ENCODE data around the gene SSB.
"Not testable (repeated sequence)": the region's sequence is repeated elsewhere in the genome, so short reads cannot be mapped to it uniquely, and the experiment has no call there.

Gene SSB

GRCh38 chr2:169838743-169839489, 40.2 kb downstream of the SSB start:
- no peak for DNase-seq

GRCh38 chr2:169839954-169840746, 41.5 kb downstream of the SSB start:
- DNase-seq = no peak

GRCh38 chr2:169840747-169841142, 42.1 kb downstream of the SSB start:
- DNase-seq = no peak

GRCh38 chr2:169841625-169842024, 43.0 kb downstream of the SSB start:
- DNase-seq = not testable (repeated sequence)

GRCh38 chr2:169845016-169845415, 46.3 kb downstream of the SSB start:
- DNase-seq = no peak

GRCh38 chr2:169848959-169849693, 50.5 kb downstream of the SSB start:
- not testable (repeated sequence) for DNase-seq

- no peak for DNase-seq
Measured at GRCh38 chr2:169849710-169850109, 51.0 kb downstream of the SSB start.

GRCh38 chr2:169853041-169853668, 54.5 kb downstream of the SSB start:
- DNase-seq = no peak

GRCh38 chr2:169855281-169856258, 56.9 kb downstream of the SSB start:
- DNase-seq = not testable (repeated sequence)

GRCh38 chr2:169859423-169859822, 60.8 kb downstream of the SSB start:
- no peak for DNase-seq

GRCh38 chr2:169860149-169860548, 61.5 kb downstream of the SSB start:
- DNase-seq = no peak
